Mucosa of descending colon (tissue), 3 donors: ENCODE data around the gene FGB. TPM values are rescaled to one million over a fixed set of nuclear protein-coding genes. Genes with fewer than 3 reads are reported as not detected.
"Not testable (repeated sequence)": the region's sequence is repeated elsewhere in the genome, so short reads cannot be mapped to it uniquely, and the experiment has no call there.

Experiments used
- ATAC-seq: fragments of 200-7000 bp; cut with Tn5 transposase; one replicate; pipeline ENCODE4 v1.9.1; 2020; ENCODE audit warnings: mild to moderate bottlenecking, moderate library complexity
- DNase-seq, 3 donors: peaks; one replicate each; pipeline ENCODE4 v3.0.0-alpha.2; 2020
- H3K36me3 ChIP-seq: fragments of 200-600 bp; one replicate; pipeline ENCODE4 v1.8.0; 2021; ENCODE audit warnings: low read depth, mild to moderate bottlenecking
- H3K4me1 ChIP-seq: fragments of 200-600 bp; one replicate; pipeline ENCODE4 v1.8.0; 2021; ENCODE audit warnings: low read depth, mild to moderate bottlenecking
- H3K4me3 ChIP-seq: fragments of 200-600 bp; one replicate; pipeline ENCODE4 v1.8.0; 2021; ENCODE audit warnings: mild to moderate bottlenecking
- H3K9me3 ChIP-seq: fragments of 200-600 bp; one replicate; pipeline ENCODE4 v1.8.0; 2021; ENCODE audit warnings: mild to moderate bottlenecking
- CTCF ChIP-seq: fragments of 200-600 bp; IDR thresholded peaks from one replicate; pipeline ENCODE4 v1.8.0; 2022; ENCODE audit warnings: antibody characterized with exemption, mild to moderate bottlenecking
- intact Hi-C, 2 donors: fragments of 100-400 bp; cut with DNase I in 1 of 2; cut with micrococcal nuclease in 1 of 2; formaldehyde crosslinking; loops; one replicate each; pipeline versions ENCODE4 v1.11.0 to v1.11.1; 2022; cut with DNase I, micrococcal nuclease
- total RNA-seq, 3 donors: library from RNA; stranded (reverse); fragmentation: NEBNext Ultra II Directional in 2 of 3; extraction: Animal tissue kit (Norgen Biotek cat#: 25700) in 2 of 3; gene quantifications; one replicate each; pipeline versions ENCODE4 v1.2.1 to v1.2.4, GENCODE V29; 2021 to 2023
- donor health status: DM: no; HTN: no; CAD: no; lungs with moderate emphysema.
- donor health status: DM: no; HTN: no; CAD: no.
- donor health status: DM: no; HTN: yes; CAD: no.

FGB gene
- total RNA-seq, 3 donors from 2014 or later, result 0.63 to 1.0 TPM; not detected in 1

GRCh38 chr4:154590329-154591006 lies 27.7 kb downstream of the FGB start, which contains the start of gene FGA:
Gene FGA, minus strand, starts transcription at chr4:154590742. Its CDS starts 55 bp downstream, at chr4:154590687.
- Histone ChIP-seq H3K4me3 (no peak within 1 kb of the TSS), H3K36me3 (no peaks in the 10 kb centered on the region), H3K4me1 (peaks cover 9% of the 10 kb centered on the region), H3K9me3 (no peaks in the 10 kb centered on the region)
- DNase-seq (peak in 1 of 3 donors; percentile 32), ATAC-seq (peak; percentile 99)
- intact Hi-C loops, result no loop called here
- TF ChIP-seq CTCF, result no peak

GRCh38 chr4:154591890-154592289 lies 29.1 kb downstream of the FGB start:
- no peak overlapping the region for H3K4me3 ChIP-seq
- no peak for ATAC-seq
- H3K9me3 ChIP-seq, result no peaks in the 10 kb centered on the region

DNA sequence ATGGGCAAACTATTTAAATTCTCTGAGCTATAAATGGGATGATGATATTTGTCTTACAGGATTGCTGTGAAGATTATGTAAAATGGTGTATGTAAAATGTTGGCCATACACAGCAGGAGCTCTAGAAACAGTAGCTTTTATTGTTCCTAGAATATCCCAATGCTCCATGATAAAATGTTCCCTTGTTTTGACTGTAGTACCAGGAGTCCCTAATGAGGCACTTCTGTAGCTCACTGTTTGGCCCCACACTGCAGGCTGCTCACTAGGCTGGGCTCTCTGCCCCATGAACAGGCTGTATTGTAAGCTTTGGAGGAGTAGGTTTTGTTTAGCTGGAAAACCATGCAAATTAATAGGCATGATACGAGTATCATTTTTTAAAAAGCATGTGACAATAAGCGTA lies 31.1 kb downstream of the FGB start:
- intact Hi-C loops, result no loop called here
- TF ChIP-seq CTCF, result no peak
- no peak for DNase-seq
- Histone ChIP-seq H3K4me3 (no peak overlapping the region), H3K9me3 (no peaks in the 10 kb centered on the region), H3K36me3 (no peaks in the 10 kb centered on the region), H3K4me1 (peaks cover 9% of the 10 kb centered on the region)
- ATAC-seq, result no peak

More at GRCh38 chr4:154591890-154592289, 29.1 kb downstream of the FGB start:
- no peak for TF ChIP-seq CTCF
- Histone ChIP-seq H3K4me1 (peaks cover 9% of the 10 kb centered on the region), H3K36me3 (no peaks in the 10 kb centered on the region)
- intact Hi-C loops, result no loop called here
- no peak for DNase-seq

DNA sequence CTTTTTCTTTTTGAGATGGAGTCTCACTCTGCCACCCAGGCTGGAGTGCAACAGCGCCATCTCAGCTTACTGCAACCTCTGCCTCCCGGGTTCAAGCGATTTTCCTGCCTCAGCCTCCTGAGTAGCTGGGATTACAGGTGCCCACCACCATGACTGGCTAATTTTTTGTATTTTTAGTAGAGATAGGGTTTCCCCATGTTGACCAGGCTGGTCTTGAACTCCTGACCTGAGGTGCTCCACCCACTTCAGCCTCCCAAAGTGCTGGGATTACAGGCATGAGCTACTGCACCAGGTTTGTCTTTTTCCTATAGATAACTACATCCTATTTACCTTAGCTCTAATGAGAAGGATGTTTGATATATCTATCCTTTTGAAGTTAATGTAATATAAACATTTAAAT lies 31.5 kb downstream of the FGB start:
- ATAC-seq, intact Hi-C loops, H3K4me3 ChIP-seq: not testable (repeated sequence)

GRCh38 chr4:154595807-154596206 lies 33.0 kb downstream of the FGB start:
- no peak for ATAC-seq
- Histone ChIP-seq H3K36me3 (no peaks in the 10 kb centered on the region), H3K4me1 (peaks cover 2% of the 10 kb centered on the region), H3K9me3 (no peaks in the 10 kb centered on the region), H3K4me3 (no peak overlapping the region)
- intact Hi-C loops, result no loop called here
- TF ChIP-seq CTCF, result no peak
- no peak for DNase-seq

More for the DNA sequence above, 31.5 kb downstream of the FGB start:
- not testable (repeated sequence) for H3K9me3 ChIP-seq, DNase-seq, H3K36me3 ChIP-seq, H3K4me1 ChIP-seq

DNA sequence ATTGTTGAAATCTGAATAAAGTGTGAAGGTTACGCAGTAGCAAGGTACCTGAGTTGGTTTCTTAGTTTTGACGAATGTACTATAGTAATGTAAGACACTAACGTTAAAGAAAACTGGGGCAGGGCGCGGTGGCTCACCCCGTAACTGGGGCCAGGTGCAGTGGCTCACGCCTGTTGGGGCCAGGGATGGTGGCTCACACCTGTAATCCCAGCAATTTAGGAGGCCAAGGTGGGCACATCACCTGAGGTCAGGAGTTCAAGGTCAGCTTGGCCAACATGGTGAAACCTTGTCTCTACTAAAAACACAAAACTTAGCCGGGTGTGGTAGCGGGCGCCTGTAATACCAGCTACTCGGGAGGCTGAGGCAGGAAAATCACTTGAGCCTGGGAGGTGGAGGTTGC lies 34.5 kb downstream of the FGB start:
- DNase-seq, H3K9me3 ChIP-seq, H3K36me3 ChIP-seq, intact Hi-C loops, ATAC-seq, H3K4me1 ChIP-seq, H3K4me3 ChIP-seq: not testable (repeated sequence)
